ENCODE data around the gene FAM168B. TPM values are rescaled to one million over a fixed set of nuclear protein-coding genes. Genes with fewer than 3 reads are reported as not detected.

Gene FAM168B
- total and polyA plus RNA-seq, 2 of the 13 experiments (the other 11 are each of a cell fraction or from before 2014, with no cell fraction given): 64.5 to 113 TPM

DNA sequence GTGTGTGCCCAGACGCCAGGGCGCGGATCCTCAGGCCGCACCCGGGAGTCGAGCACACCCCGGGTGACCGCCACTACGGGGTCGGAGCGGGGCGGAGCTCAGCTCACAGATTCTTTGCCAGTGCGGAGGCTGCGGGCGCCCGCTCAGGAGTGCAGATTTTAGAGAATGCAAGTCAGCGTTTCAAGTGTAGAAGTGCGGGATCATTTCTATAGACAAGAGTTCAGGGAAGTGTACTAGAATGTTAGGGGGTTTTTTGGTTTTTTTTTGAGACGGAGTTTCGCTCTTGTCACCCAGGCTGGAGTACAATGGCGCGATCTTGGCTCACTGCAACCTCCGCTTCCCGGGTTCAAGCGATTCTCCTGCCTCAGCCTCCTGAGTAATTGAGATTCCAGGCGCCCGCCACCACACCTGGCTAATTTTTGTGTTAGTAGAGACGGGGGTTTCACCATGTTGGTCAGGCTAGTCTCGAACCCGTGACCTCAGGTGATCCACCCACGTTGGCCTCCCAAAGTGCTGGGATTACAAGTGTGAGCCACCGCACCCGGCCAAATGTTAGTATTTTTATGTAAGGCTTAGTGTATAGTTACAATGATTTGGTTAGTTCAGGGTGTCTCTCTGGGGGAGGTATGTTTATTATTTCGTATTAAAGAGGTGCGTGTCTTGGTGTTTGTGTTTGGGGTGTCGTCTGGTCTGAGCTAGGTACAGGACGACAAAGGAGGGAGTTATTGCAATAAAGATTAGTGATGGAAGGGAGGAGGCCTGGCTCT is 619 bp upstream of the FAM168B start (continued):
- TF ChIP-seq, protein P1, sequence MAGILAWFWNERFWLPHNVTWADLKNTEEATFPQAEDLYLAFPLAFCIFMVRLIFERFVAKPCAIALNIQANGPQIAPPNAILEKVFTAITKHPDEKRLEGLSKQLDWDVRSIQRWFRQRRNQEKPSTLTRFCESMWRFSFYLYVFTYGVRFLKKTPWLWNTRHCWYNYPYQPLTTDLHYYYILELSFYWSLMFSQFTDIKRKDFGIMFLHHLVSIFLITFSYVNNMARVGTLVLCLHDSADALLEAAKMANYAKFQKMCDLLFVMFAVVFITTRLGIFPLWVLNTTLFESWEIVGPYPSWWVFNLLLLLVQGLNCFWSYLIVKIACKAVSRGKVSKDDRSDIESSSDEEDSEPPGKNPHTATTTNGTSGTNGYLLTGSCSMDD (CRISPR knock-in tag; IDR thresholded peaks at IDR 0.05): no peak
- TF ChIP-seq HOXA5 (CRISPR knock-in tag; IDR thresholded peaks at IDR 0.05) (no peak; the same call in 1 of the 2 replicates), GLI4 (CRISPR knock-in tag; IDR thresholded peaks at IDR 0.05; ENCODE audit: borderline replicate concordance) (no peak), ZNF496 (CRISPR knock-in tag; IDR thresholded peaks at IDR 0.05; ENCODE audit: insufficient replicate concordance) (no peak), SSRP1 (CRISPR knock-in tag; IDR thresholded peaks at IDR 0.05) (no peak), ZNF383 (CRISPR knock-in tag; IDR thresholded peaks at IDR 0.05; ENCODE audit: borderline replicate concordance) (no peak), DNMT1 (CRISPR knock-in tag; IDR thresholded peaks at IDR 0.05) (no peak), SP1 (IDR thresholded peaks at IDR 0.05) (no peak), SP1 (CRISPR knock-in tag; IDR thresholded peaks at IDR 0.05) (no peak), HCFC1 (IDR thresholded peaks at IDR 0.05; ENCODE audit: low read depth, low read length) (no peak), ZNF562 (CRISPR knock-in tag; IDR thresholded peaks at IDR 0.05; ENCODE audit: borderline replicate concordance) (no peak), ZNF124 (CRISPR knock-in tag; IDR thresholded peaks at IDR 0.05) (0 out of 2 replicates have a peak, but pooled peaks have one; percentile 41), GATAD2A (CRISPR knock-in tag; IDR thresholded peaks at IDR 0.05) (0 out of 2 replicates have a peak, but pooled peaks have one; percentile 1), ELF3 (CRISPR knock-in tag; IDR thresholded peaks at IDR 0.05) (no peak), ZNF709 (CRISPR knock-in tag; IDR thresholded peaks at IDR 0.05) (no peak; the same call in 1 of the 2 replicates)
- TF ChIP-seq, protein P2, sequence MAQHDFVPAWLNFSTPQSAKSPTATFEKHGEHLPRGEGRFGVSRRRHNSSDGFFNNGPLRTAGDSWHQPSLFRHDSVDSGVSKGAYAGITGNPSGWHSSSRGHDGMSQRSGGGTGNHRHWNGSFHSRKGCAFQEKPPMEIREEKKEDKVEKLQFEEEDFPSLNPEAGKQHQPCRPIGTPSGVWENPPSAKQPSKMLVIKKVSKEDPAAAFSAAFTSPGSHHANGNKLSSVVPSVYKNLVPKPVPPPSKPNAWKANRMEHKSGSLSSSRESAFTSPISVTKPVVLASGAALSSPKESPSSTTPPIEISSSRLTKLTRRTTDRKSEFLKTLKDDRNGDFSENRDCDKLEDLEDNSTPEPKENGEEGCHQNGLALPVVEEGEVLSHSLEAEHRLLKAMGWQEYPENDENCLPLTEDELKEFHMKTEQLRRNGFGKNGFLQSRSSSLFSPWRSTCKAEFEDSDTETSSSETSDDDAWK (CRISPR knock-in tag; IDR thresholded peaks at IDR 0.05): no peak
- TF ChIP-seq, protein P3, sequence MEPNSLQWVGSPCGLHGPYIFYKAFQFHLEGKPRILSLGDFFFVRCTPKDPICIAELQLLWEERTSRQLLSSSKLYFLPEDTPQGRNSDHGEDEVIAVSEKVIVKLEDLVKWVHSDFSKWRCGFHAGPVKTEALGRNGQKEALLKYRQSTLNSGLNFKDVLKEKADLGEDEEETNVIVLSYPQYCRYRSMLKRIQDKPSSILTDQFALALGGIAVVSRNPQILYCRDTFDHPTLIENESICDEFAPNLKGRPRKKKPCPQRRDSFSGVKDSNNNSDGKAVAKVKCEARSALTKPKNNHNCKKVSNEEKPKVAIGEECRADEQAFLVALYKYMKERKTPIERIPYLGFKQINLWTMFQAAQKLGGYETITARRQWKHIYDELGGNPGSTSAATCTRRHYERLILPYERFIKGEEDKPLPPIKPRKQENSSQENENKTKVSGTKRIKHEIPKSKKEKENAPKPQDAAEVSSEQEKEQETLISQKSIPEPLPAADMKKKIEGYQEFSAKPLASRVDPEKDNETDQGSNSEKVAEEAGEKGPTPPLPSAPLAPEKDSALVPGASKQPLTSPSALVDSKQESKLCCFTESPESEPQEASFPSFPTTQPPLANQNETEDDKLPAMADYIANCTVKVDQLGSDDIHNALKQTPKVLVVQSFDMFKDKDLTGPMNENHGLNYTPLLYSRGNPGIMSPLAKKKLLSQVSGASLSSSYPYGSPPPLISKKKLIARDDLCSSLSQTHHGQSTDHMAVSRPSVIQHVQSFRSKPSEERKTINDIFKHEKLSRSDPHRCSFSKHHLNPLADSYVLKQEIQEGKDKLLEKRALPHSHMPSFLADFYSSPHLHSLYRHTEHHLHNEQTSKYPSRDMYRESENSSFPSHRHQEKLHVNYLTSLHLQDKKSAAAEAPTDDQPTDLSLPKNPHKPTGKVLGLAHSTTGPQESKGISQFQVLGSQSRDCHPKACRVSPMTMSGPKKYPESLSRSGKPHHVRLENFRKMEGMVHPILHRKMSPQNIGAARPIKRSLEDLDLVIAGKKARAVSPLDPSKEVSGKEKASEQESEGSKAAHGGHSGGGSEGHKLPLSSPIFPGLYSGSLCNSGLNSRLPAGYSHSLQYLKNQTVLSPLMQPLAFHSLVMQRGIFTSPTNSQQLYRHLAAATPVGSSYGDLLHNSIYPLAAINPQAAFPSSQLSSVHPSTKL (CRISPR knock-in tag; IDR thresholded peaks at IDR 0.05): 0 out of 2 replicates have a peak, but pooled peaks have one; percentile 6
- TF ChIP-seq, protein P4, sequence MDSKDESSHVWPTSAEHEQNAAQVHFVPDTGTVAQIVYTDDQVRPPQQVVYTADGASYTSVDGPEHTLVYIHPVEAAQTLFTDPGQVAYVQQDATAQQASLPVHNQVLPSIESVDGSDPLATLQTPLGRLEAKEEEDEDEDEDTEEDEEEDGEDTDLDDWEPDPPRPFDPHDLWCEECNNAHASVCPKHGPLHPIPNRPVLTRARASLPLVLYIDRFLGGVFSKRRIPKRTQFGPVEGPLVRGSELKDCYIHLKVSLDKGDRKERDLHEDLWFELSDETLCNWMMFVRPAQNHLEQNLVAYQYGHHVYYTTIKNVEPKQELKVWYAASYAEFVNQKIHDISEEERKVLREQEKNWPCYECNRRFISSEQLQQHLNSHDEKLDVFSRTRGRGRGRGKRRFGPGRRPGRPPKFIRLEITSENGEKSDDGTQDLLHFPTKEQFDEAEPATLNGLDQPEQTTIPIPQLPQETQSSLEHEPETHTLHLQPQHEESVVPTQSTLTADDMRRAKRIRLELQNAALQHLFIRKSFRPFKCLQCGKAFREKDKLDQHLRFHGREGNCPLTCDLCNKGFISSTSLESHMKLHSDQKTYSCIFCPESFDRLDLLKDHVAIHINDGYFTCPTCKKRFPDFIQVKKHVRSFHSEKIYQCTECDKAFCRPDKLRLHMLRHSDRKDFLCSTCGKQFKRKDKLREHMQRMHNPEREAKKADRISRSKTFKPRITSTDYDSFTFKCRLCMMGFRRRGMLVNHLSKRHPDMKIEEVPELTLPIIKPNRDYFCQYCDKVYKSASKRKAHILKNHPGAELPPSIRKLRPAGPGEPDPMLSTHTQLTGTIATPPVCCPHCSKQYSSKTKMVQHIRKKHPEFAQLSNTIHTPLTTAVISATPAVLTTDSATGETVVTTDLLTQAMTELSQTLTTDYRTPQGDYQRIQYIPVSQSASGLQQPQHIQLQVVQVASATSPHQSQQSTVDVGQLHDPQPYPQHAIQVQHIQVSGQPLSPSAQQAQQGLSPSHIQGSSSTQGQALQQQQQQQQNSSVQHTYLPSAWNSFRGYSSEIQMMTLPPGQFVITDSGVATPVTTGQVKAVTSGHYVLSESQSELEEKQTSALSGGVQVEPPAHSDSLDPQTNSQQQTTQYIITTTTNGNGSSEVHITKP (CRISPR knock-in tag; IDR thresholded peaks at IDR 0.05; ENCODE audit: low read depth): 0 out of 2 replicates have a peak, but pooled peaks have one; percentile 17

All from HepG2 (cell line).